Cardiac muscle cell (in vitro differentiated cells and primary cell): Measurements from ENCODE around the gene EPM2A. TPM values are rescaled to one million over a fixed set of nuclear protein-coding genes. Genes with fewer than 3 reads are reported as not detected.
"Not testable (repeated sequence)": the region's sequence is repeated elsewhere in the genome, so short reads cannot be mapped to it uniquely, and the experiment has no call there.

Experiments
- DNase-seq, 2 donors: peaks; one replicate each; pipeline versions ENCODE4 v3.0.0 to v3.0.0-alpha.2; 2010 to 2017; ENCODE audit warnings: low read depth in 1 of 2, low spot score in 1 of 2
- H3K27ac ChIP-seq: fragments of 200-600 bp; sonication (generic); 2 replicates; pipeline ENCODE4 v1.5.1; 2016
- H3K27me3 ChIP-seq: fragments of 200-600 bp; sonication (generic); 2 replicates; pipeline ENCODE4 v1.6.0; 2016; ENCODE audit warnings: control low read depth
- H3K36me3 ChIP-seq: fragments of 200-600 bp; sonication (generic); 2 replicates; pipeline ENCODE4 v1.5.1; 2016; ENCODE audit warnings: control low read depth
- H3K4me1 ChIP-seq: fragments of 200-600 bp; sonication (generic); 2 replicates; pipeline ENCODE4 v1.8.1; 2017; ENCODE audit warnings: low read depth, mild to moderate bottlenecking, mixed run types
- H3K4me3 ChIP-seq: fragments of 200-600 bp; sonication (generic); 2 replicates; pipeline ENCODE4 v1.5.1; 2016; ENCODE audit warnings: mild to moderate bottlenecking
- H3K9me3 ChIP-seq: fragments of 200-600 bp; sonication (generic); 2 replicates; pipeline ENCODE4 v1.5.1; 2017; ENCODE audit warnings: low read depth, mild to moderate bottlenecking, control low read depth
- polyA plus RNA-seq: library from polyadenylated mRNA; unstranded; fragments of >200 nt; fragmentation: Nextera tagmentation; extraction: Ambion mirVana; gene quantifications from 2 replicates; pipeline ENCODE4 v1.2.1, GENCODE V29; 2016
- total RNA-seq: library from RNA; depleted of rRNA; stranded (reverse); fragments of >200 nt; gene quantifications from 2 replicates; pipeline ENCODE4 v1.2.3, GENCODE V29; 2016
- TF ChIP-seq, protein P1 (sequence below): IDR thresholded peaks from 2 replicates; pipeline ENCODE4 v1.5.1; 2012; ENCODE audit warnings: low read depth, mild to moderate bottlenecking, low read length

Gene EPM2A
- total and polyA plus RNA-seq, 2 experiments from 2014 or later = 23.1 to 28.3 TPM

DNA sequence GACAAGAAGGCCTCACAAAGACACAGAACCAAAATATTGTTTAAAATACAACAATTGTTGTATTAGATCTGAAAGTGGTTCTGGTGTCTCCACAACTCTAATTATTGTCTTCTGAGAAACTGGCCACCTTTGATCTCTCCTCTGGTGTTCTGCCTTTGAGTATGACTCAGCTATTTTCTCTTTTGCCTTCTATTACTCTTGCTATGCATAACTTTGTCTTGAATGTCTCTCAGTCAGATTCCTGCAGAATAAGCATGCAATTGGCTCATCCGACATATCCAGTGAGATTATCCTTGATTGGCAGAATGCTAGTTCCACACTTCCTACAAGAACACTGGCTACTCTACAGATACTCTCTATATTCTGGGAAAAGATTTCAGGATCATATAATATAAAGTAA lies 14.3 kb upstream of the EPM2A start:
- TF ChIP-seq, protein P1, sequence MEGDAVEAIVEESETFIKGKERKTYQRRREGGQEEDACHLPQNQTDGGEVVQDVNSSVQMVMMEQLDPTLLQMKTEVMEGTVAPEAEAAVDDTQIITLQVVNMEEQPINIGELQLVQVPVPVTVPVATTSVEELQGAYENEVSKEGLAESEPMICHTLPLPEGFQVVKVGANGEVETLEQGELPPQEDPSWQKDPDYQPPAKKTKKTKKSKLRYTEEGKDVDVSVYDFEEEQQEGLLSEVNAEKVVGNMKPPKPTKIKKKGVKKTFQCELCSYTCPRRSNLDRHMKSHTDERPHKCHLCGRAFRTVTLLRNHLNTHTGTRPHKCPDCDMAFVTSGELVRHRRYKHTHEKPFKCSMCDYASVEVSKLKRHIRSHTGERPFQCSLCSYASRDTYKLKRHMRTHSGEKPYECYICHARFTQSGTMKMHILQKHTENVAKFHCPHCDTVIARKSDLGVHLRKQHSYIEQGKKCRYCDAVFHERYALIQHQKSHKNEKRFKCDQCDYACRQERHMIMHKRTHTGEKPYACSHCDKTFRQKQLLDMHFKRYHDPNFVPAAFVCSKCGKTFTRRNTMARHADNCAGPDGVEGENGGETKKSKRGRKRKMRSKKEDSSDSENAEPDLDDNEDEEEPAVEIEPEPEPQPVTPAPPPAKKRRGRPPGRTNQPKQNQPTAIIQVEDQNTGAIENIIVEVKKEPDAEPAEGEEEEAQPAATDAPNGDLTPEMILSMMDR = no peak
- no peaks in the 10 kb centered on the region for H3K4me1 ChIP-seq
- H3K4me3 ChIP-seq = no peak overlapping the region
- H3K9me3 ChIP-seq = no peaks in the 10 kb centered on the region
- peak in 1 of 2 donors; percentile 74 for DNase-seq
- no peaks in the 10 kb centered on the region for H3K36me3 ChIP-seq
- no peaks in the 10 kb centered on the region for H3K27me3 ChIP-seq
- H3K27ac ChIP-seq = no peak overlapping the region

DNA sequence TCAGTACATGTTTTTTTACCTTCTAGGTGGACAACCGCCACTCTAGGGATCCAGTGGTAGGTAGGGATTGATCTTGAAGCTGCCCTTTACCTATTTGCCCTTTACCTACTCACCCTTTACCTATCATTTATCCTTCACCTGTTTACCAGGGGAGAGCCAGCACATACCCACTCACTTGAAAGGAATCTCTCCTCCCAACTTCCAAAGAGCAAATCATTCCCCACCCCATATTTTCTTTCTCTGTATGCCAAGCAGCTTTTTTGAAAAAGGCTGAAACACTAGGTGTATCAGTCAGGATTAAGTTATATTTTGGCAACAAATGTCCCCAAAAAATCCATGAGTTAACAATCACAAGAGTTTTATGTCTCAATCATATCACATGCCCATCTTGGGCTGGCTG lies 10.5 kb upstream of the EPM2A start:
- Histone ChIP-seq H3K27me3 (no peaks in the 10 kb centered on the region), H3K9me3 (no peaks in the 10 kb centered on the region), H3K4me3 (no peak overlapping the region), H3K36me3 (no peaks in the 10 kb centered on the region), H3K4me1 (no peaks in the 10 kb centered on the region), H3K27ac (no peak overlapping the region)
- TF ChIP-seq, protein P1 = no peak
- no peak for DNase-seq

DNA sequence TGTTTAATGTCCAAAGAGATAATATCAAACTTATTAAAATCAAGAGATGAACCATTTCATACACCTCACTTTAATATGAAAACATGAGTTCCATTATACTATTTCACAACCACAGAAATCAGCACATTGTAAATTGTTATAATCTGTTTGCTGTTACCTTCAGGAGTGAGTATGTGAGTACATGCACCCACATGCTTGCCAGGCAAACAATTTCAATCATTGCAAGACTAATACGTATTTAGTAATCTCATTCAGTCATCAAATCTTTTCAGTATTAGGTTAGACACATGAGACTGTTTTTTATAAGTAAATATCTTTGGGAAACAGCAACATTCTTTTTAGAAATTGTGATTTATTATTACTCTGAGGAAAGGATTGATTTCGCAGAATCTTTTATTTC lies 9.3 kb upstream of the EPM2A start:
- TF ChIP-seq, protein P1 = no peak
- no peak overlapping the region for H3K27ac ChIP-seq
- H3K36me3 ChIP-seq = no peaks in the 10 kb centered on the region
- H3K9me3 ChIP-seq = no peaks in the 10 kb centered on the region
- no peak overlapping the region for H3K4me3 ChIP-seq
- no peak for DNase-seq
- no peaks in the 10 kb centered on the region for H3K27me3 ChIP-seq
- H3K4me1 ChIP-seq = no peaks in the 10 kb centered on the region

DNA sequence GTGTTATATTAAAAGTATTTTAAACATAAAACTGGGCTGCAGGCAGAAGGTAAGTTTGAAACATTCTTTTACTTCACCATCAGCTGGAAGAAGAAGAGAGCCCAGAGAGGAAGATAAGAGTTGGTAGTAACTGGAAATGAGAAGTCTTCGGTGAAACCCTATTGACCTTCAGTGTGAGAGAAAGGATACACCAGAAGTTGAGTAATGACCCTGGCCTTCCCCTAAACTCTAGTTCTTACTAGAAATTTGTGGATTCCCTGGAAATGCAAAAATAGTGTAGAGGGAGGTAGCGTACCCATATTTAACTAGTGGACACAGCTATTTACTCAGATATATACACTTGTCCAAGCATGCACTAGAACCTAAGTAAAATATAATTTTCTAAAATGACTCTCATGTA lies 8.0 kb upstream of the EPM2A start:
- Histone ChIP-seq H3K9me3 (no peaks in the 10 kb centered on the region), H3K27me3 (no peaks in the 10 kb centered on the region), H3K27ac (no peak overlapping the region), H3K4me1 (no peaks in the 10 kb centered on the region), H3K36me3 (no peaks in the 10 kb centered on the region), H3K4me3 (no peak overlapping the region)
- TF ChIP-seq, protein P1 = no peak
- DNase-seq = no peak

DNA sequence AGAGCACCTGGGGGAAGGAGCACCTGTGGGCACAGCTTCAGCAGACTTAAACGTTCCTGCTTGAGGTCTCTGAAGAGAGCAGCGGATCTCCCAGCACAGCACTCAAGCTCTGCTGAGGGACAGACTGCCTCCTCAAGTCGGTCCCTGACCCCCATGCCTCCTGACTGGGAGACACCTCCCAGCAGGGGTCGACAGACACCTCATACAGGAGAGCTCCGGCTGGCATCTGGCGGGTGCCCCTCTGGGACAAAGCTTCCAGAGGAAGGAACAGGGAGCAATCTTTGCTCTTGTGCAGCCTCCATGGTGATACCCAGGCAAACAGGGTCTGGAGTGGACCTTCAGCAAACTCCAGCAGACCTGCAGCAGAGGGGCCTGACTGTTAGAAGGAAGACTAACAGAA lies 7.2 kb upstream of the EPM2A start:
- H3K4me1 ChIP-seq, DNase-seq, H3K27me3 ChIP-seq, H3K4me3 ChIP-seq, H3K36me3 ChIP-seq, H3K9me3 ChIP-seq, H3K27ac ChIP-seq: not testable (repeated sequence)

DNA sequence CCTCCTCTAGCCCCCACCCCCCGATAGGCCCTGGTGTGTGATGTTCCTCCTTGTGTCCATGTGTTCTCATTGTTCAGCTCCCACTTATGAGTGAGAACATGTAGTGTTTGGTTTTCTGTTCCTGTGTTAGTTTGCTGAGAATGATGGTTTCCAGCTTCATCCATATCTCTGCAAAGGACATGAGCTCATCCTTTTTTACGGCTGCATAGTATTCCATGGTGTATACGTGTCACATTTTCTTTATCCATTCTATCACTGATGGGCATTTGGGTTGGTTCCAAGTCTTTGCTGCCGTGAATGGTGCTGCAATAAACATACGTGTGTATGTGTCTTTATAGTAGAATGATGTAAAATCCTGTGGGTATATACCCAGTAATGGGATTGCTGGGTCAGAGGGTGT lies 4.4 kb upstream of the EPM2A start:
- not testable (repeated sequence) for H3K27me3 ChIP-seq, H3K4me1 ChIP-seq, H3K36me3 ChIP-seq, H3K27ac ChIP-seq, DNase-seq, H3K4me3 ChIP-seq, H3K9me3 ChIP-seq

DNA sequence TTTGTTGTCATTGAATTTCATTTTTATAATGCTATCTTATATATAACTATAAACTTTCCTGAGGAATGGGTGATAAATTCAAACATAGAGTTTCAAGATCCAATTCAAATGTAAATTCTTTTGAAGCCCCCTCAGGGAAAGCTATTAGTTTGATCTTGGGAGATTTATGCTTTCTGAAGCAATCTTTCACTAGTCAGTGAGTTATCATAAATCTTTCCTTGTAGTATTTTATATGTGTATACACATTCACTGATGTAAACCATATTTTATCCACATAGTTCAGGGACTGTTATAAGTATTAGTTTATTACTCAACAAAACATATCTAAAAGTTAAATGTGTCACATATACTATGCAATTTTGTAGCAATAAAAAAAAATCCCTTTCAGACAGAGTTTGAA lies 2.9 kb upstream of the EPM2A start:
- no peaks in the 10 kb centered on the region for H3K36me3 ChIP-seq
- H3K9me3 ChIP-seq = no peaks in the 10 kb centered on the region
- no peak overlapping the region for H3K4me3 ChIP-seq
- TF ChIP-seq, protein P1 = no peak
- H3K27ac ChIP-seq = no peak overlapping the region
- H3K27me3 ChIP-seq = no peaks in the 10 kb centered on the region
- DNase-seq = no peak
- peaks cover 8% of the 10 kb centered on the region for H3K4me1 ChIP-seq
